Activated T-cell treated with anti-CD3 and anti-CD28 coated beads for 4 hours (primary cell): ENCODE data around the gene MCF2L.
A peak's percentile ranks its signal among the peaks of the same experiment; 100 is the strongest.
"Not testable (repeated sequence)": the region's sequence is repeated elsewhere in the genome, so short reads cannot be mapped to it uniquely, and the experiment has no call there.

ENCODE experiments used
- DNase-seq: peaks from one replicate; pipeline ENCODE4 v3.0.0-alpha.2; 2020

MCF2L gene

GRCh38 chr13:112968910-112969691, at the start of gene MCF2L:
Gene MCF2L (plus strand): TSS chr13:112969214. CDS start chr13:112969380, 166 bp downstream.
- DNase-seq = peak; percentile 37

- DNase-seq = no peak
These were observed 45.1 kb upstream of the MCF2L start for GRCh38 chr13:112923962-112924361.

- DNase-seq = no peak
These were observed 44.6 kb upstream of the MCF2L start for GRCh38 chr13:112924365-112924764.

GRCh38 chr13:112926003-112926402, 43.0 kb upstream of the MCF2L start:
- DNase-seq = no peak

- no peak for DNase-seq
These were observed 42.0 kb upstream of the MCF2L start for GRCh38 chr13:112926993-112927392.

GRCh38 chr13:112928020-112928971, 40.7 kb upstream of the MCF2L start:
- no peak for DNase-seq

GRCh38 chr13:112928972-112929782, 39.8 kb upstream of the MCF2L start:
- no peak for DNase-seq

- no peak for DNase-seq
These were observed 39.3 kb upstream of the MCF2L start for GRCh38 chr13:112929783-112930055.

- DNase-seq = no peak
These were observed 38.8 kb upstream of the MCF2L start for GRCh38 chr13:112930192-112930591.

- no peak for DNase-seq
These were observed 37.7 kb upstream of the MCF2L start for GRCh38 chr13:112931028-112931934.

GRCh38 chr13:112932971-112933370, 36.0 kb upstream of the MCF2L start:
- no peak for DNase-seq

GRCh38 chr13:112933649-112934048, 35.4 kb upstream of the MCF2L start:
- DNase-seq = no peak

- DNase-seq = no peak
These were observed 34.9 kb upstream of the MCF2L start for GRCh38 chr13:112934078-112934477.

- no peak for DNase-seq
These were observed 30.3 kb upstream of the MCF2L start for GRCh38 chr13:112938680-112939079.

- DNase-seq = no peak
These were observed 28.8 kb upstream of the MCF2L start for GRCh38 chr13:112940236-112940635.

- no peak for DNase-seq
These were observed 27.7 kb upstream of the MCF2L start for GRCh38 chr13:112941349-112941748.

GRCh38 chr13:112941765-112942164, 27.2 kb upstream of the MCF2L start:
- not testable (repeated sequence) for DNase-seq

GRCh38 chr13:112942689-112943308, 26.2 kb upstream of the MCF2L start:
- DNase-seq = peak; percentile 99

GRCh38 chr13:112943309-112944125, 25.5 kb upstream of the MCF2L start:
- no peak for DNase-seq

- no peak for DNase-seq
These were observed 21.2 kb upstream of the MCF2L start for GRCh38 chr13:112947796-112948195.
